Measurements from ENCODE around the gene CAMLG.

GRCh38 chr5:134772461-134773125 lies 34.2 kb downstream of the CAMLG start:
- TF ChIP-seq ZNF416 (tag by site-specific recombination; IDR thresholded peaks at IDR 0.05) (no peak), ZNF24 (tag by site-specific recombination; IDR thresholded peaks at IDR 0.05) (no peak), CTCF (tag by site-specific recombination; IDR thresholded peaks at IDR 0.05) (no peak), ZBTB10 (tag by site-specific recombination; IDR thresholded peaks at IDR 0.05) (no peak), KLF9 (tag by site-specific recombination; IDR thresholded peaks at IDR 0.05; ENCODE audit: low read depth) (no peak), ZBTB20 (tag by site-specific recombination; IDR thresholded peaks at IDR 0.05) (no peak), GFI1B (tag by site-specific recombination; IDR thresholded peaks at IDR 0.05) (no peak), REPIN1 (tag by site-specific recombination; IDR thresholded peaks at IDR 0.05; ENCODE audit: low read depth) (no peak), ZNF148 (tag by site-specific recombination; IDR thresholded peaks at IDR 0.05; ENCODE audit: borderline replicate concordance) (no peak), ZFHX2 (tag by site-specific recombination; conservative IDR thresholded peaks at IDR 0.05) (no peak), ZNF174 (tag by site-specific recombination; IDR thresholded peaks at IDR 0.05) (no peak), ZNF121 (tag by site-specific recombination; IDR thresholded peaks at IDR 0.05) (no peak), ZNF280D (tag by site-specific recombination; IDR thresholded peaks at IDR 0.05) (no peak), ZNF274 (IDR thresholded peaks at IDR 0.05; ENCODE audit: low read length) (no peak), ZNF274 (tag by site-specific recombination; IDR thresholded peaks at IDR 0.05; ENCODE audit: borderline replicate concordance) (no peak)
